GM12865 (cell line): ENCODE data around the gene FAM81A.
A peak's percentile ranks its signal among the peaks of the same experiment; 100 is the strongest.

Experiments
- DNase-seq: peaks from one replicate; pipeline ENCODE4 v3.0.0; 2010; ENCODE audit warnings: low read depth
- H3K4me3 ChIP-seq: 2 replicates; pipeline ENCODE4 v1.5.1; 2011; ENCODE audit warnings: mild to moderate bottlenecking, low read depth, low read length, control low read depth
- CTCF ChIP-seq: IDR thresholded peaks from 2 replicates; pipeline ENCODE4 v1.5.1; 2011; ENCODE audit warnings: low read length, control low read depth, low read depth, inconsistent platforms; ENCODE audit not compliant: insufficient read depth; ENCODE audit errors: missing control alignments

Gene FAM81A

DNA sequence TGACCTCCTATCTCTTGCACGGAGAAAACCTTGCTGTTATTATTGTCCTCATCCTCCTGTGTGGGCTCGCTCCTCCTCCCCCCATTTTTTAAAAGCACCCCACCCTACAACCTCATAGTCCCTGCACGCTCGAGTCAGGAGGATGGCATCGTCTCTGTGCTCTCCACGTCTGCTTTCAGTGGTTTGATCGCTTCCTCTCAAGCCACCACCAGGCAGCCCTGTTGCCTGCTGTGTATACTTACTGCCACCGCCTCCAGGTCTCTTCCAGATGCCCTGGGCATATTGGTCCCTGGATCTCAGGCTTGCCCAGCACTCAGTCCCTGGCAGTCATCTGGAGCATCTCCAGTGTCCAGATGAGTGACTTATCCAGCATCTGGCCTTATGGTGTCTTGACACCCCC lies 131.5 kb downstream of the FAM81A start:
- no peak overlapping the region for H3K4me3 ChIP-seq
- no peak for TF ChIP-seq CTCF
- DNase-seq = peak; percentile 23

DNA sequence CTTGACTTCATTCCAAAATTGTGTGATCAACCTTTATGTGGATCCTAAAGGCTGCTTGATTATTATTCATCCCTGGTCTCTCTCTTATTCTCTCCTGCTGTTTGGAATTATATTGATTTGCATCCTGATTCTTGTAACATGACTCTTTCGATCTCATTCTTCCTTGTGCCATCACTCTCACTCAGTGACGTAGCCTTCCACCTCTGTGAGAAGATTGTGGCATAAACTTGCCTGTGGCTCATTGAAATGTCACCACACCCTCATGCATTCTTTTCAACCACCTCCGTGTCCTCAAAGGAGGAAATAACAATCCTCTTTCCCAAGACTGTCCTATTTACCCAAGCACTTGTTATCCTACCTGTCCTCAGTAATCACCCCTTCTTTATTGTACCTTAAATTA lies 132.3 kb downstream of the FAM81A start:
- no peak for DNase-seq
- no peak overlapping the region for H3K4me3 ChIP-seq
- no peak for TF ChIP-seq CTCF

DNA sequence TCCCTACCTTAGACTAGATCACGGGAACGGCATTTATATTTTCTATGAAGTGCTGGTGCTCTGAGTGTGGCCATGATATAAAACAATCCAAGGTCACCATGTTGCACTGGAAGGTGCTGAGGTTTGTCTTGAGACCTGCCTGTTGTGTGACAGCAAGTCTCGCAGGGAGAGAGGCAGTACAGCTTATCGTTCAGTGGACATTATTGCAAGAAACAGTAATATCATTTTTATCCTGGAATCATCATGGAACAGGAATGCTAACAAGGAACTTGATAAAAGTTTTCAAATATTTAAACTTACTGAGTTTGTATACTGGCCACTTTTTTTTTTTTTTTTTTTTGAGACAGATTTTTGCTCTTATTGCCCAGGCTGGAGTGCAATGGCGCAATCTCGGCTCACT lies 133.6 kb downstream of the FAM81A start:
- TF ChIP-seq CTCF = no peak

More for the DNA sequence above, 133.6 kb downstream of the FAM81A start:
- H3K4me3 ChIP-seq = no peak overlapping the region
- no peak for DNase-seq
